Measurements from ENCODE around the gene ADISSP. TPM values are rescaled to one million over a fixed set of nuclear protein-coding genes. Genes with fewer than 3 reads are reported as not detected.

Gene ADISSP
- total and polyA plus RNA-seq, 9 of the 15 experiments (the other 6 are each of a cell fraction or from before 2014, with no cell fraction given) = 1.4 to 70.6 (median 23.4) TPM

DNA sequence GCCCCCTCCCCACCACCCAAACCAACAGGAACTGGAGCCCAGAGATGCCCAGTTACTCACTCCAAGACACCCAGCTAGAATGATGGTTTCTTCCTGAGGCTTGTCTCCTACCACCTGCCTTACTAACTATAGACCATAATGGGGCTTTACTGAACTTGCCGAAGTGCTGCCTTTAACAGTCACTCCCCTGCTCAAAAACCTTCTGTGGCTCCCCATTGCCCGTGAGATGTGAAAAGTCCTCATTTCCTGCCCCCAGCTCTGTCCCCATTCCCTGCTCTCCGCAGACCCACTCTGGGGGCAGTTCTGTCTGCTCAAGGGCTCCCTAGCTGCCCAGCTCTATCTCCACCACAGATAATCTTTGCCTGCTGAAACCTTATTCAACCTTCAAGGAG lies 60.0 kb downstream of the ADISSP start:
- BruUV-seq (replicated peaks) = no TSS peak
- H3K9ac ChIP-seq (ENCODE audit: insufficient read depth in 1 of 2, low read depth in 2 of 2, low read length in 2 of 2) = no peak overlapping the region
- ChIA-PET CTCF (ENCODE audit: low intra/inter-chr PET ratio) (no interaction called here), POLR2A (no interaction called here)
- H3K4me2 ChIP-seq (ENCODE audit: insufficient read depth, low read length) = no peak overlapping the region
- no peak overlapping the region for H3K4me3 ChIP-seq
- intact Hi-C loops (cut with micrococcal nuclease) = no loop called here
- no peaks in the 10 kb centered on the region for H3K9me3 ChIP-seq (replicated peaks; ENCODE audit: control insufficient read depth, insufficient read depth, low read depth, low read length)
- no peaks in the 10 kb centered on the region for H4K20me1 ChIP-seq (replicated peaks; ENCODE audit: control insufficient read depth, insufficient read depth, low read length)
- no peak for ATAC-seq
- no peaks in the 10 kb centered on the region for H3K9me1 ChIP-seq (ENCODE audit: control insufficient read depth, insufficient read depth, low read length)
- H3K27me3 ChIP-seq (ENCODE audit: control insufficient read depth in 2 of 2, insufficient read depth in 2 of 2, low read length in 2 of 2) = peaks cover 0 to 17% of the 10 kb centered on the region in 2 experiments; a peak in 3 of 5 replicates
- no peak overlapping the region for H2AFZ ChIP-seq (ENCODE audit: low read depth, low read length)
- in situ Hi-C loops (cut with MboI) = no loop called here
- H3K4me1 ChIP-seq (replicated peaks in 1 of 2; ENCODE audit: control insufficient read depth in 2 of 2, insufficient read depth in 2 of 2, low read length in 2 of 2) = peaks cover 0 to 22% of the 10 kb centered on the region in 2 experiments; a peak in 2 of 5 replicates
- no peaks in the 10 kb centered on the region for H3K79me2 ChIP-seq (ENCODE audit: control insufficient read depth, insufficient read depth, low read length)
- H3K27ac ChIP-seq (ENCODE audit: extremely low read depth, low read depth, low read length) = no peak overlapping the region
- WGBS (ENCODE audit: insufficient coverage, low coverage, missing lambda C conversion rate) = 19% methylated on average over 3 of the region's 3 CpGs
- TF ChIP-seq HMG20B (CRISPR knock-in tag; IDR thresholded peaks at IDR 0.05) (no peak), BCL6 (CRISPR knock-in tag; IDR thresholded peaks at IDR 0.05) (no peak), CAMTA2 (CRISPR knock-in tag; conservative IDR thresholded peaks at IDR 0.05) (no peak), YBX1 (IDR thresholded peaks at IDR 0.05) (no peak), ZFP36 (IDR thresholded peaks at IDR 0.05; ENCODE audit: low read depth, low read length, partially characterized antibody) (peak; percentile 24)
- FAIRE-seq = no peak
- no peaks in the 10 kb centered on the region for H3K36me3 ChIP-seq (ENCODE audit: control insufficient read depth, insufficient read depth, low read length)
- DNase-seq (ENCODE audit: extremely low read depth in 1 of 4, low spot score in 3 of 4) = no peak

DNA sequence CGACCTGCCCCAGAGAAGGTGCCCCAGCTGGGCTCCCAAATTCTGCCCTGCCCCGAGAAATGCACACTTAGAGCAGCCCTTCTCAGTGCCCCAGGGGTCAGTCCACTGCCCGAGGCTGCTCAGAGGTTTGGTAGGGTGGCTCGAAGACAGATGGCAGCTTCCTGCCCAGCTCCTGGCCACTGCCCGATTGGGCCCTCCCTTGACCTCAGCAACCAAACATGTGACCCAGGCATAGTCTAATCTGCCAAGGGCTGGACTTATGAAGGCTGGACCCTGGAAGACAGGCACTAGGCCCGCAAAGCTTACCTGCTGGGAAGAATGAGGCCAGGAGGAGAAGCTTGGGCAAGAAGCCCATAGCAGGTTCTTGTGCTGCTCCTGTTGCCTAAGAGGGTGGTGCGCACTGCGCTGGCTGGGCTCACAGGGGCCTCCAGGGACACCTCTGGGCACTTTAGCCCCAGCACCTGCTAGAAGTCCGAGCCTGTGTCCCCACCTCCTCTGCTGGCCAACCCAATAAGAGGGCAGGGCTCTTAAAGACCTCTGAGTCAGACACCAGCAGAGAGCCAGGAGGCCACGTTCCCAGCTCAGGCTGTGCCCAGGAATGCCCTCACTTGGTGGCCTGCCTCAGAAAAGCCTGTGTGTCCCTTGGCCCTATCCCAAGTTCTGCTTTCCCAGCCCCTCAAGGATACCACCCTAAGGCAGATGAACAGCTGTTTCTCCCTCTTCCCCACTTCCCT lies 60.6 kb downstream of the ADISSP start:
- H4K20me1 ChIP-seq (replicated peaks; ENCODE audit: control insufficient read depth, insufficient read depth, low read length) = no peaks in the 10 kb centered on the region
- H3K9ac ChIP-seq (ENCODE audit: insufficient read depth in 1 of 2, low read depth in 2 of 2, low read length in 2 of 2) = peak overlapping the region in 1 of 2 experiments; percentile 35; a peak in 1 of 4 replicates
- DNase-seq (ENCODE audit: extremely low read depth in 1 of 4, low spot score in 3 of 4) (no peak), FAIRE-seq (no peak), ATAC-seq (no peak)
- H3K9me1 ChIP-seq (ENCODE audit: control insufficient read depth, insufficient read depth, low read length) = no peaks in the 10 kb centered on the region
- 22% methylated on average over 10 of the region's 10 CpGs for WGBS (ENCODE audit: insufficient coverage, low coverage, missing lambda C conversion rate)
- H3K27ac ChIP-seq (ENCODE audit: extremely low read depth, low read depth, low read length) = no peak overlapping the region
- ChIA-PET CTCF (ENCODE audit: low intra/inter-chr PET ratio) (interaction anchor here (0.6 kb wide), 1 partner anchor 28 kb away, joined by 3 read pairs; no protein-coding TSS in a partner anchor), POLR2A (no interaction called here)
- no peak overlapping the region for H3K4me3 ChIP-seq
- no peak overlapping the region for H3K4me2 ChIP-seq (ENCODE audit: insufficient read depth, low read length)
- no peaks in the 10 kb centered on the region for H3K79me2 ChIP-seq (ENCODE audit: control insufficient read depth, insufficient read depth, low read length)
- TF ChIP-seq ZNF609 (CRISPR knock-in tag; IDR thresholded peaks at IDR 0.05; ENCODE audit: borderline replicate concordance) = no peak
- no peak for TF ChIP-seq SNIP1 (IDR thresholded peaks at IDR 0.05; ENCODE audit: low read depth)
- no peak for TF ChIP-seq CREBBP (IDR thresholded peaks at IDR 0.05; ENCODE audit: low read depth, low read length)
- no peak for TF ChIP-seq HEY1 (CRISPR knock-in tag; IDR thresholded peaks at IDR 0.05; ENCODE audit: borderline replicate concordance)
- TF ChIP-seq ESRRB (CRISPR knock-in tag; IDR thresholded peaks at IDR 0.05; ENCODE audit: borderline replicate concordance) = no peak
- H3K4me1 ChIP-seq (replicated peaks in 1 of 2; ENCODE audit: control insufficient read depth in 2 of 2, insufficient read depth in 2 of 2, low read length in 2 of 2) = peaks cover 0 to 22% of the 10 kb centered on the region in 2 experiments; a peak in 2 of 5 replicates
- intact Hi-C loops (cut with micrococcal nuclease) = no loop called here
- no TSS peak for BruUV-seq (replicated peaks)
- in situ Hi-C loops (cut with MboI) = no loop called here
- H3K9me3 ChIP-seq (replicated peaks; ENCODE audit: control insufficient read depth, insufficient read depth, low read depth, low read length) = no peaks in the 10 kb centered on the region
- no peaks in the 10 kb centered on the region for H3K36me3 ChIP-seq (ENCODE audit: control insufficient read depth, insufficient read depth, low read length)
- H3K27me3 ChIP-seq (ENCODE audit: control insufficient read depth in 2 of 2, insufficient read depth in 2 of 2, low read length in 2 of 2) = peaks cover 0 to 17% of the 10 kb centered on the region in 2 experiments; a peak in 3 of 5 replicates
- no peak overlapping the region for H2AFZ ChIP-seq (ENCODE audit: low read depth, low read length)

Measured in K562 (cell line).